PFSK-1 (cell line): ENCODE data around the gene GAS6.

Source experiments
- FOXP2 ChIP-seq: optimal IDR thresholded peaks from 2 replicates; pipeline ENCODE3; 2011; ENCODE audit warnings: borderline replicate concordance, control low read depth, inconsistent platforms; ENCODE audit not compliant: insufficient read depth; ENCODE audit errors: extremely low read length, extremely low read depth
- POLR2AphosphoS5 ChIP-seq: IDR thresholded peaks from 2 replicates; pipeline ENCODE4 v1.6.1; 2012; ENCODE audit warnings: low read depth, mild to moderate bottlenecking, control low read depth, low read length, moderate library complexity
- SIN3A ChIP-seq: IDR thresholded peaks from 2 replicates; pipeline ENCODE4 v1.6.1; 2012; ENCODE audit warnings: mild to moderate bottlenecking, low read length, moderate library complexity, borderline replicate concordance; ENCODE audit not compliant: insufficient read depth
- TAF1 ChIP-seq: IDR thresholded peaks from 2 replicates; pipeline ENCODE4 v1.6.1; 2012; ENCODE audit warnings: low read length, control low read depth, borderline replicate concordance; ENCODE audit not compliant: insufficient read depth
- TF ChIP-seq, protein P1 (sequence below), 2 experiments: IDR thresholded peaks; 2 replicates each; pipeline versions ENCODE4 v1.6.1 to v1.8.0; 2011 to 2012; ENCODE audit warnings: low read depth in 2 of 2, low read length in 2 of 2, control low read depth in 1 of 2, inconsistent platforms in 1 of 2, mild to moderate bottlenecking in 1 of 2, moderate library complexity in 1 of 2; ENCODE audit not compliant: insufficient read depth in 1 of 2

Gene GAS6

DNA sequence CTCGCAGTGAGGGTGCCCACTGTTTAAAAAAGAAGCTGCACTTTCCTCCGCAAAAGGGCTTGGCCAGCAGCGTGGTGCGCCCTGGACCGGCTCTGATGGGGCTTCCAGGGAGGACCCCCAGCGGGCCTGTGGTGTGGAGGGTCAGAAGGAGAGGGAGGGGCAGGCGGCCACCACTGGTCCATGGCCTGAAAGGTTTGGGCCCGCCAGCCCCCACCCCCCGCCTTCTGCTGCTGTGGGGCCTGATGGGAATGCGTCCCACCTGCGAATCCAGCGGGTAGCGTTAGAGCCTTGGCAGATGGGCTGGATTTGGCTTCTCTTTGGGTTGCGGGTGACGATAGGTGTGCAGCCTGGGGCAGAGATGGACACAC lies 70.2 kb downstream of the GAS6 start:
- TF ChIP-seq TAF1 (no peak), SIN3A (no peak), POLR2AphosphoS5 (no peak), FOXP2 (no peak)
- TF ChIP-seq, protein P1, sequence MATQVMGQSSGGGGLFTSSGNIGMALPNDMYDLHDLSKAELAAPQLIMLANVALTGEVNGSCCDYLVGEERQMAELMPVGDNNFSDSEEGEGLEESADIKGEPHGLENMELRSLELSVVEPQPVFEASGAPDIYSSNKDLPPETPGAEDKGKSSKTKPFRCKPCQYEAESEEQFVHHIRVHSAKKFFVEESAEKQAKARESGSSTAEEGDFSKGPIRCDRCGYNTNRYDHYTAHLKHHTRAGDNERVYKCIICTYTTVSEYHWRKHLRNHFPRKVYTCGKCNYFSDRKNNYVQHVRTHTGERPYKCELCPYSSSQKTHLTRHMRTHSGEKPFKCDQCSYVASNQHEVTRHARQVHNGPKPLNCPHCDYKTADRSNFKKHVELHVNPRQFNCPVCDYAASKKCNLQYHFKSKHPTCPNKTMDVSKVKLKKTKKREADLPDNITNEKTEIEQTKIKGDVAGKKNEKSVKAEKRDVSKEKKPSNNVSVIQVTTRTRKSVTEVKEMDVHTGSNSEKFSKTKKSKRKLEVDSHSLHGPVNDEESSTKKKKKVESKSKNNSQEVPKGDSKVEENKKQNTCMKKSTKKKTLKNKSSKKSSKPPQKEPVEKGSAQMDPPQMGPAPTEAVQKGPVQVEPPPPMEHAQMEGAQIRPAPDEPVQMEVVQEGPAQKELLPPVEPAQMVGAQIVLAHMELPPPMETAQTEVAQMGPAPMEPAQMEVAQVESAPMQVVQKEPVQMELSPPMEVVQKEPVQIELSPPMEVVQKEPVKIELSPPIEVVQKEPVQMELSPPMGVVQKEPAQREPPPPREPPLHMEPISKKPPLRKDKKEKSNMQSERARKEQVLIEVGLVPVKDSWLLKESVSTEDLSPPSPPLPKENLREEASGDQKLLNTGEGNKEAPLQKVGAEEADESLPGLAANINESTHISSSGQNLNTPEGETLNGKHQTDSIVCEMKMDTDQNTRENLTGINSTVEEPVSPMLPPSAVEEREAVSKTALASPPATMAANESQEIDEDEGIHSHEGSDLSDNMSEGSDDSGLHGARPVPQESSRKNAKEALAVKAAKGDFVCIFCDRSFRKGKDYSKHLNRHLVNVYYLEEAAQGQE (IDR thresholded peaks at IDR 0.05; ENCODE audit: insufficient read depth in 1 of 2, low read depth in 2 of 2, low read length in 2 of 2), result no peak

DNA sequence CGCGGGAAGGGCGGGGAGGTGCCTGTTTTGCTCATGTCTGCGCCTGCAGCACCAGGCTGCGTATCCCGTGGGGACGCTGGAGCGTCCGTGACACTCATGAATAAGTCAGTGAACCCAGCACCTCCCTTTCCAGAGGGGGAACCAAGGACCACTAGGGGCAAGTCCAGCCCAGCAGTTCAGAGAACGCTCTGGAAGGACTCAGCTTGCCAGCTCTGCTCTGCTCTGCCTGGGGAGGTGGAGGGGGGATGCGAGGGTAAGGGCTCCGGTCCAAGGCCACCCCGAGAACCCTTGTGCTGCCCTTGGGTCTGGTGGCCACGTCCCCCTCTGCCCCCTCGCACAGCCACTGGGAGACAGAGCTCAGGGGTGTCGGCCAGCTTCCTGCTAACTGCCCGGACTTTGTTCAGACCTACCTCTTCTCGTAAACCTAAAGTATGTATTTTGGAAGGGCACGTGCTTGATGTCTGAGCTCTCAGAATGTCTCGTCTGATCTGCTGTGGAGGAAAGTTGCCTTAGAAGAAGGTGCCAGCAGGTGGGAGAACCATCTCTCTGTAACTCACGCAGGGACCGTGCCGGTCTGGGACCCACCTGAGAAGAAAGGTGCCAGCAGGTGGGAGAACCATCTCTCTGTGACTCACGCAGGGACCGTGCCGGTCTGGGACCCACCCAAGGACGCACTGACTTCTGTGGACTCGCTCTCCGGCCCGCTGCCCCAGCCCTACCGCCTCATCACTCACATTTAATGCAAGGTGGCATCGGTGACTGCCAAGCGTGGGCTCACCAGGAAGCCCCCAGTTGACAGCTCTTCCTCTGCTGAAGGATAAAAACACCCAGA lies 70.8 kb downstream of the GAS6 start:
- TF ChIP-seq FOXP2 (no peak), POLR2AphosphoS5 (no peak)
- TF ChIP-seq, protein P1 (IDR thresholded peaks at IDR 0.05; ENCODE audit: insufficient read depth in 1 of 2, low read depth in 2 of 2, low read length in 2 of 2), result no peak

DNA sequence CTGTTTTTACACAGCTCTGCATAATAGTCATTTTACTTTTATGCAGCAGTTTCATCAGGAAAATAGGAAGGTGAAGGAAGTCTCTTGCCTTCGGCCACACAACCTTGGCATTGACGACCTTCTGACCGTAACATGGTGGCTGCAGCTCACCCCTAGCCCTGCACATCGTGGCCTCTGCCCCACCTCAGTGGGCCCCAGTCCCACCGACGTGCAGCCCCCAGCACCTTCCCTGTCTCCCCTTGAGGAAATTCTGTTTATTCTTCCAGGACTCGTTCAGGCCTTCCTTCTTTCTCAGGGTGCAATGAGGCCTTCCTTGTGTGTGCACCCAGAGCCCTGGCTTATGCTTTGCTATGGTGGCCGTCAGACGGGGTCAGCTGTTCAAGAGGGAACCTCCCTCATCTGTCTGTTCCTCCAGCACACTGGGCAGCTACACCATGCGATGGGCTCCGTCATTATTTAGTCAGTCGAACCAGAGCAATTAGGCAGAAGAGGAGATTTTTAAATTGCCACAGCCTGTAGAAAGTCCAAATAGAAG lies 71.6 kb downstream of the GAS6 start:
- TF ChIP-seq SIN3A (no peak), POLR2AphosphoS5 (no peak), FOXP2 (no peak), TAF1 (no peak)
- TF ChIP-seq, protein P1 (IDR thresholded peaks at IDR 0.05; ENCODE audit: insufficient read depth in 1 of 2, low read depth in 2 of 2, low read length in 2 of 2), result no peak

DNA sequence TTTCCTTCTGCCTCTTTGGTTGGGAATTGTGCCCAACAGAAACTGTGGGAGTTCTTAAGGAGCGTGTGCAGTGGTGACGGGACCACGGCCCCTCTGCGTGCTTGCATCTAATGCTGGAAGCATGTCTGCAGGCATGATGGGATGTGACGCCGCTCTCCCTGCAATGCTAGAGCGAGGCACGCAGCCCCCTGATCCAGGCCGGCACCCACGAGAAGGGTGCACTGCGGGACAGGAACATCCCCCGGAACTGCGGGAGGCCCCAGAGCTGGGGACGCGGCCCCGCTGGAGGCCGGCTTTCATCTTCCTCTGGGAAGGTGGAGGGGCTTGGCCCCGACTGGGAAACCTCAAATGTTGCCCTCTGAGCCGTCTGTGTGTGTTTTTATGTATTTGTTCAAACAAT lies 72.1 kb downstream of the GAS6 start:
- TF ChIP-seq FOXP2 (no peak), TAF1 (no peak), POLR2AphosphoS5 (no peak), SIN3A (no peak)
- TF ChIP-seq, protein P1 (IDR thresholded peaks at IDR 0.05; ENCODE audit: insufficient read depth in 1 of 2, low read depth in 2 of 2, low read length in 2 of 2), result no peak
